Skeletal muscle satellite cell (primary cell): ENCODE data around the gene CNPPD1.
A peak's percentile ranks its signal among the peaks of the same experiment; 100 is the strongest.

Experiments used
- H3K27me3 ChIP-seq: 2 replicates; pipeline ENCODE4 v1.7.0; 2013; ENCODE audit warnings: low read length; ENCODE audit not compliant: control insufficient read depth, insufficient read depth
- H3K36me3 ChIP-seq: 2 replicates; pipeline ENCODE4 v1.7.0; 2013; ENCODE audit warnings: mild to moderate bottlenecking, control low read depth, low read length; ENCODE audit not compliant: insufficient read depth
- H3K4me1 ChIP-seq: 2 replicates; pipeline ENCODE4 v1.7.0; 2013; ENCODE audit warnings: low read length; ENCODE audit not compliant: control insufficient read depth, insufficient read depth
- H3K4me2 ChIP-seq: 2 replicates; pipeline ENCODE4 v1.7.0; 2013; ENCODE audit warnings: mild to moderate bottlenecking, low read length
- H3K4me3 ChIP-seq: 2 replicates; pipeline ENCODE4 v1.7.0; 2013; ENCODE audit warnings: low read length
- H3K9ac ChIP-seq: 2 replicates; pipeline ENCODE4 v1.7.0; 2013; ENCODE audit warnings: mild to moderate bottlenecking, low read depth, low read length, moderate library complexity
- H3K9me3 ChIP-seq: replicated peaks from 2 replicates; pipeline ENCODE4 v1.7.0; 2013; ENCODE audit warnings: mild to moderate bottlenecking, control low read depth, low read length

The CNPPD1 gene

DNA sequence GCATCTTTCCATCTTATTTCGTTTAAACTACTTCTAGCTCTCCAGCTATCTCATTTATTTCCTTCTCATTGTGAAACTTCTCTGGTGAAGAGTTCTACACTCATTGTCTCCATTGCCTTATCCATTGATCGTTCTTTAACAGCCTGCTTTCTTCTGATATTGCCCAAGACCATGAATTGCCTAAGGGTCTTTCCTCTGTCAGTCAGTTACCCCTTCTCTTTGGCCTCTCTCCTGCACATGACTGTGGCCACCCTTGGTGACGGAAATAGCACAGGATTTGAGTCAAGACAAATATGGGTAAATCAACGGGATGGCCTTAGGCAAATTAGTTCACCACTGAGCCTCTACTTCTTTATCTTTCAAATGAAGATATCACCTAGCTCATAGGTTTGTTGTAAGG, 42.7 kb downstream of the CNPPD1 start:
- H3K4me2 ChIP-seq: no peak overlapping the region
- H3K36me3 ChIP-seq: no peaks in the 10 kb centered on the region
- no peak overlapping the region for H3K4me3 ChIP-seq
- H3K9me3 ChIP-seq: no peaks in the 10 kb centered on the region
- no peaks in the 10 kb centered on the region for H3K4me1 ChIP-seq
- no peak overlapping the region for H3K9ac ChIP-seq
- no peaks in the 10 kb centered on the region for H3K27me3 ChIP-seq

DNA sequence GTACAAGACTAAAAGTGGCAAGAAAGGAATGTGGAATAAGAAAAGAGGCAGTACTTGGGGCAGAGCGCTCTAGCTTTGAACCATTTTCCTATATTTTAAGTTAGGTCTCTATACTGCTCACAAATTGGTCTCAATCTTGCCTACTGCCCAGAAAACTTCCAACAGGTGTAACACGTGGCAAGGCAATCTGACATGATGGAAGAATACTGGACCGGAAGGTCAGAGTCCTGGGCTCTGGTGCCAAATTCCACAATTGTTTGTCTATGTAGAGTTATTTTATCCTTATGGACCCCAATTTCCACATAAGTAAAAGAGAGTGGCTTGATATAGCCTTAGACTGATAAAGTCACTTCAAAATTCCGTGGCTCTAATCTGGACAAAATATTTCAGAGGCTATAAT, 45.0 kb downstream of the CNPPD1 start:
- Histone ChIP-seq H3K9ac (no peak overlapping the region), H3K9me3 (no peaks in the 10 kb centered on the region), H3K27me3 (no peaks in the 10 kb centered on the region), H3K4me2 (no peak overlapping the region), H3K4me3 (no peak overlapping the region), H3K36me3 (no peaks in the 10 kb centered on the region), H3K4me1 (peaks cover under 1% of the 10 kb centered on the region)

DNA sequence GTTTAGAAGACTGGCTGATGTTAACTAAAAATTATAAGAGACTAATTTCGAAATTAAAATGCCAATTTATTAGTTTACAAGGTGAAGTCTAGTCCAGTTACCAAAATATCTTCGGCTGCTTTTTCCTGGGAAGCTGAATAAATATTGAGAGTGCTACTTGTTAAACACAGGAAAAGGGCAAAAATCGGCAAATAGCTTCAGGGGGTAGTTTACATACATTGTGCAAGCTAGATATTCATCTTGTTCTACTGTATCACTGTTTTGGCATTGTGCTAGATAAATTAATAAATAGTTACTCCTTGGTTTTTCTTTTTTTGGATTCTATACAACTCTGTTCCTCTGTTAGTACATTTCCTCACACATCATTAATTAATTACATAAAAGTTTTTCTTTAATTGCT, 45.4 kb downstream of the CNPPD1 start:
- Histone ChIP-seq H3K4me3 (no peak overlapping the region), H3K4me2 (no peak overlapping the region), H3K27me3 (no peaks in the 10 kb centered on the region), H3K36me3 (no peaks in the 10 kb centered on the region), H3K9me3 (no peaks in the 10 kb centered on the region), H3K4me1 (peaks cover 5% of the 10 kb centered on the region), H3K9ac (no peak overlapping the region)

DNA sequence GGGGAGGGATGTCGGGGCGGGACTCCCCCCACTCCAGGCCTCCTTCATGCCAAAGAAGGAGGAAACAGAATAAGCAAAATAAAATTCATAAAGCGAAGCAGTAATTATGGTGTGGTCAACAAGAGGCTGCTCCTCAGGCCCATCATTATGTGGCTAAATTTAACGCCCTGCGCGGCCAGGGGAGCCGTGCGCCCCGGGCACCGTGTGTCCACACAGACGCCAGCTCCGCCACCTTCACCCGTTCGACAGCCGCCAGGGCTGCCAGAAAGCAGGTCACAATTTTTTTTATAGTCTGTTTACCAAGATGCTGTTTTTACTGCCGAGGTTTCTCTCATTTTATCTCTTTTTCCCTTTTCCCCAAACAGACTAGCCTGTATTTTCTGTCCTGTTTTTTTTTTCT, 47.1 kb downstream of the CNPPD1 start:
- Histone ChIP-seq H3K36me3 (no peaks in the 10 kb centered on the region), H3K9me3 (no peaks in the 10 kb centered on the region), H3K4me1 (peaks cover 22% of the 10 kb centered on the region), H3K9ac (no peak overlapping the region), H3K4me3 (no peak overlapping the region), H3K27me3 (no peaks in the 10 kb centered on the region), H3K4me2 (no peak overlapping the region)

DNA sequence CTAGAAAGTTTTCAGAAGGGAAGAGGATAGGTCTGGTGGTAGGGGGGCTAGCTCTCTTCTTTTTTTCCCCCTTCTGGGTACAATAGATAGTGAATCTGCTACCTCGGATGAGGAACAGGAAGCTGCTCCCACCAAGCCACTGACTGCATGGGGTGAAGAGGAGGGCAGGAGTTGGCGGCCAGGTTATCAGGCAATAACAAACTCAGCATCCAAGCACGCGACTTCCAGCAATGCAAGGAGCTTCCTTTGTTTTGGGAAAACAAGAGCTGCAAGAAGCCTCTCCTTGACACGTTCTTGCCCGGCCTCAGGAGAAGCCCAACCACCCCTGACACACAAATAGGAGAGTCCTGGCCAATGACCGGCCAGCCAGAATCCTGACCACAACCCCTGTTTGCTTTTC, 48.3 kb downstream of the CNPPD1 start:
- Histone ChIP-seq H3K4me2 (no peak overlapping the region), H3K9me3 (no peaks in the 10 kb centered on the region), H3K27me3 (no peaks in the 10 kb centered on the region), H3K4me3 (no peak overlapping the region), H3K9ac (no peak overlapping the region), H3K4me1 (peaks cover 34% of the 10 kb centered on the region), H3K36me3 (no peaks in the 10 kb centered on the region)

DNA sequence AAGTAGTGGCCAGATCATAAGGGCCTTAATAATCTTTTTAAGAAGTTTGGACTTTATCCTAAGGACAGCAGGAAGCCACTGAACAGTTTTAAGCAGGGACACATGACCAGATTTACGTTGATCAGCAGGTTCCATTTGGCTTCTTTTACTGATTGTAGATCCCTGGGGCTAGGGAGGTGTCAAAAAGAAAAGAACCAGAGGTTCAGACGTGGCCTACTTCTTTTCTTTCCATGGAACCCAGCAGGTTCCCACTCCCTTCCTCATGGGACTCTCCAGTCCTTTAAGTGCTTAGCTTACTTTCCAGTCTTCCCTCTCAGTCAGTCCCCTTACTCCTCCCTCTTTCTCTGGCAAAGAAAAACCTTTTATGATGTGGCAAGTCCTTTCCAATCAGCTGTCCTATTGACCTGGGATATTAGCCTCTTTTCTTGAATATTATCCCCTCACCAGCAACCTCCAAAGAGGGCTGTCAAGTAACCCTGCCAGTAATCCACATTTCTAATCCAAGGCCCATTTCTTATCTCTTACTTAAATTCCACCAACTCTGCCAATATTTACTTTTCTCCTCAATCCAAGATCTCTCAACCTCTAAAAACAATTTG, 49.6 kb downstream of the CNPPD1 start:
- Histone ChIP-seq H3K4me2 (no peak overlapping the region), H3K4me1 (peaks cover 35% of the 10 kb centered on the region), H3K4me3 (no peak overlapping the region), H3K36me3 (no peaks in the 10 kb centered on the region), H3K9me3 (no peaks in the 10 kb centered on the region), H3K9ac (no peak overlapping the region), H3K27me3 (no peaks in the 10 kb centered on the region)

DNA sequence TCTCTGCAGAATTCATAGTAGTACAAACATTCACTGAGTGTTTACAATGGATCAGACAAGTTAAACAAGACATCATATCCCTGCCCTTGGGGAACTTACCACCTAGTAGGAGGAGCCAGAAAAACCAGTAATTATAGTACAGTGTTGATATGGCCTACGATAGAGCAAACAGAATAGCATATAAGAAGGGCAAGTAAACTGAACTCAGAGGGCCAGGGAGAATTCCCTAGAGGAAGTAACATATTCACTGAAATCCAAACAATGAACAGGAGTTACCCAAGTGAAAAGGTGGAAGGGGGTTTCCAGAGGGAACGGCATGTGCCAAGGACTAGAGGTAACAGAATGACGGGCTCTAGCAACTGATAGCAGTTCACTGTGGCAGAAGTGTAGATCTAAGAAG, 50.2 kb downstream of the CNPPD1 start:
- no peak overlapping the region for H3K9ac ChIP-seq
- H3K4me3 ChIP-seq: no peak overlapping the region
- H3K36me3 ChIP-seq: no peaks in the 10 kb centered on the region

DNA sequence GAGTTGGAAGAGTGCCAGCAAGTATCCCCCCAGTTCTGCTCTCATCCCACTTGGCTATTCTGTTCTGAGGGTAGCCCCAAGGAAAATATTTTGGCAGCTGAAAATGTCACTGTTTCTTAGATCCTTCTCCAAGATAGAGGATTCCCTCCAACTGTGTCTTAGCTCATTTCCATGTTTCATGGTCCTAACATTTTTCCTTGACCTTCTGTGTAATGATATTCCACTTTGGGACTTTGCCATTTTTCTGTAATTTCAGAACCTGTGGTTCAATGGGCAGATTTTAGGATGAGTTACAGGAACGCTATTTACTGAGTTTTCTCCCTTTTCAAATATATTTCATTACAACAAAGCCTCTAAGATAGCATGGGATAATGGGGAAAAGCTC, 50.8 kb downstream of the CNPPD1 start:
- peak overlapping the region; percentile 58 for H3K9ac ChIP-seq

More for the DNA sequence above, 50.2 kb downstream of the CNPPD1 start:
- Histone ChIP-seq H3K9me3 (no peaks in the 10 kb centered on the region), H3K4me2 (no peak overlapping the region), H3K4me1 (peaks cover 35% of the 10 kb centered on the region), H3K27me3 (no peaks in the 10 kb centered on the region)

DNA sequence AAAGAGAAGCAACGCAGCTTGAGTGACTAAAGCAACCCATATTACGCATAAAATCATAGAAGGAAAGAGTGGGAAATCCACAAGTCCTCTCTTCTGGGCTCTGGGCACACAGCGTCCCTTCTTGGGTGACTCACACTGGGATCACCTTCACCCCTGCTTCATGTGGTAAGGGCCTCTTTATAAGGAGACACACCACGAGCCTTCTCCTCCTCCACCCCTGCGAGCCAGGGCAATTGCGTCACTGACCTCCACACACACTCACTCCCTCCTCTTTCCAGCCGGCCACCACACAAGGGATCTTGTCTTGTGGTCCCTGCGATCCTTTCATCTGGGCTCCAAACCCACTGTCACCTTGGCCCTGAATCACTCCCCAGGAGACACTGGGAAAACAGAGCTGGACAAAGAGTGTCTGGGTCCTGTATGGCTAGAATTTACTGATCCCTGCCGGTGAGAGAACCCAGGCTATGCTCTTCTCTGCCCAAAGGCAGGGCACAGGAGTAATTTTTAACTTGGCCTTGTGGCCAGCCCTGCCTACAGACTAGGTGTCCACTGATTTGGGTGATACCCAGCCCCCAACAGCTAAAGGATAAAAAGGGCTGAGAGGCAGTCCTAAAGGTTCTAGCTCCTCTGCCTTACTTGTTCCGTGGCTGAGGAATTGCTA, 51.4 kb downstream of the CNPPD1 start:
- Histone ChIP-seq H3K36me3 (no peaks in the 10 kb centered on the region), H3K4me1 (peaks cover 35% of the 10 kb centered on the region), H3K27me3 (no peaks in the 10 kb centered on the region), H3K4me3 (peak overlapping the region; percentile 48), H3K4me2 (peak overlapping the region; percentile 73), H3K9me3 (no peaks in the 10 kb centered on the region), H3K9ac (peak overlapping the region; percentile 58)

More for the DNA sequence above, 50.8 kb downstream of the CNPPD1 start:
- no peaks in the 10 kb centered on the region for H3K9me3 ChIP-seq
- H3K4me2 ChIP-seq: peak overlapping the region; percentile 73
- peaks cover 35% of the 10 kb centered on the region for H3K4me1 ChIP-seq
- no peaks in the 10 kb centered on the region for H3K27me3 ChIP-seq
- H3K36me3 ChIP-seq: no peaks in the 10 kb centered on the region
- H3K4me3 ChIP-seq: peak overlapping the region; percentile 48

DNA sequence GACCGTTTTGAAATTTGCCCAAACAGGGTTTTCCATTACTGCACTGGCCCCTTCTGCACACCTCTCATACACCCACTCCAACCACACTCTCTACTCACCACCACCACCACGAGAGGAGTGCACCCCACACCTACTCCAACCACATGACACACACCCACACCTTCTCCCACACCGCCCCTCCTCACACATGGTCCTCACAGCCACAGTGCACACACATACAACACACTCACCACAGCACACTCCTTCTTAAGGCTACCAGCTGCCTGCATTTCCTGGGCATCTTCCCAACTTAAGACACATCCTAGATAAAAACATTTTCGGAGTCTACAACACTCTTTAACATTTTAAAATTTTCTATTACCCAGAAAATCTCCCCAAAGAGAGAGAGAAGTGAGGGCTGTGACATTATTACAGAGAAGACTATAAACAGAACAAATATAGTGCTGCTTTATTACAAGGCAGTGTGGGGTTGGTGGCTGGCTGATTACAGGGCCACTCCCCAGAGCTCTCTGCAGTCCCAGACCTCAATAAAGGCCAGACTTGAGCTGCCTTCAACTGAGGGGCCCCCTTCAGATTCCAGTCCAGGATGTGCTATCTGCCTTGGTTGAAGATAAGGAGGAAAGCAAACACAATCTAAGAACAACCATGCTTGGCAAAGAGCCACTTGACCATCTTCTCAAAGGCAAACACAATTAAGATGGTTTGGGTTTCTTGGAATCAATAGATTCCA, 52.2 kb downstream of the CNPPD1 start:
- Histone ChIP-seq H3K27me3 (no peaks in the 10 kb centered on the region), H3K9me3 (no peaks in the 10 kb centered on the region), H3K9ac (peak overlapping the region; percentile 36)

DNA sequence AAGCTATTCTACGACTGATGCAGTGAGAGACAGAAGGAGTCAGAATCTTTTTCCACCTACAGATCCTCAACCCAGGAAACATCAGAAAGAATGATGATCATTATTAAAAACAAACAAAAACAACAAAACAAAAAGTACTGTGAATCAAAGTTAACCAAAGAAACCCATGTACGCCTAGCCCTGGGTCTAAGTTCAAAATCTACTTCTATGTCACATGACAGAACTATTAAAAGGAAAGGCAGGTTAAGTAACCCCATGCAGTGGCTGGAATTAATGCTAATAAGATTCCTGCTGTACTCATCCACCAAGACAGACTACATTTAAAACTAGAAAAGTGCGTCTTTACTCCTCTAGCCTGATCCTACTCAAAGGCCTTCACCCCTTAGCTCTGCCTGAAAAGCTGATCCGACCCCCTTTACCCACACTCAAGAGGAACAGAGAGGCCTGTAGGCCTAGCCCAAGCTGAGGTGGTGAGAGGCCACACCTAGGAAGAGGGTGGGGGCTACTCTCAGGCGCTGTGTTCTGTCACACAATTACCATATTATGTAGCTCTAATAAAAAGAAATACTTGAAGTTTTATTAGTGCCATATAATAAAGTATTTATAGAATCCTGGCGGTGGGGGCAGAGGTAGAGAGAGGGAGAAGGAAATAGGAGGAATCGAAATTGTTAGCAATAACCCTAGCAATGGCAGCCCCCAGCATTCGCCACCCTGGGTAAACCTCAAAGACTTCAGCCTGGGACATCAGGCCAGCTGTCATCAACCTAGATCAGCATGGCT, 53.2 kb downstream of the CNPPD1 start:
- no peaks in the 10 kb centered on the region for H3K27me3 ChIP-seq
- no peaks in the 10 kb centered on the region for H3K9me3 ChIP-seq
- H3K4me1 ChIP-seq: peaks cover 40% of the 10 kb centered on the region
- H3K4me3 ChIP-seq: no peak overlapping the region
- H3K36me3 ChIP-seq: no peaks in the 10 kb centered on the region
- no peak overlapping the region for H3K9ac ChIP-seq
- H3K4me2 ChIP-seq: no peak overlapping the region

More for the DNA sequence above, 52.2 kb downstream of the CNPPD1 start:
- H3K4me3 ChIP-seq: peak overlapping the region; percentile 21
- peaks cover 40% of the 10 kb centered on the region for H3K4me1 ChIP-seq
- H3K36me3 ChIP-seq: no peaks in the 10 kb centered on the region
- peak overlapping the region; percentile 73 for H3K4me2 ChIP-seq
